GM12865 (cell line): ENCODE results near the gene CD164L2.
"Not testable (repeated sequence)": the region's sequence is repeated elsewhere in the genome, so short reads cannot be mapped to it uniquely, and the experiment has no call there.

ENCODE experiments used
- DNase-seq: peaks from one replicate; pipeline ENCODE4 v3.0.0; 2010; ENCODE audit warnings: low read depth
- H3K4me3 ChIP-seq: 2 replicates; pipeline ENCODE4 v1.5.1; 2011; ENCODE audit warnings: mild to moderate bottlenecking, low read depth, low read length, control low read depth
- CTCF ChIP-seq: IDR thresholded peaks from 2 replicates; pipeline ENCODE4 v1.5.1; 2011; ENCODE audit warnings: low read length, control low read depth, low read depth, inconsistent platforms; ENCODE audit not compliant: insufficient read depth; ENCODE audit errors: missing control alignments

The CD164L2 gene

GRCh38 chr1:27383039-27383605, at the start of gene CD164L2:
TSS of gene CD164L2 (minus strand) at chr1:27383333. CDS start at chr1:27383239, 94 bp downstream.
- DNase-seq, result no peak
- TF ChIP-seq CTCF, result no peak
- no peak within 1 kb of the TSS for H3K4me3 ChIP-seq

GRCh38 chr1:27432725-27433124, 49.6 kb upstream of the CD164L2 start:
- not testable (repeated sequence) for DNase-seq, H3K4me3 ChIP-seq

- no peak for DNase-seq
- TF ChIP-seq CTCF, result no peak
- H3K4me3 ChIP-seq, result no peak overlapping the region
Observed at GRCh38 chr1:27431601-27431940, 48.4 kb upstream of the CD164L2 start.

- no peak overlapping the region for H3K4me3 ChIP-seq
- DNase-seq, result peak; percentile 59
- no peak for TF ChIP-seq CTCF
Observed at GRCh38 chr1:27430903-27431600, 47.9 kb upstream of the CD164L2 start.

- H3K4me3 ChIP-seq, result no peak overlapping the region
- DNase-seq, result no peak
- TF ChIP-seq CTCF, result no peak
Observed at GRCh38 chr1:27429029-27429425, 45.9 kb upstream of the CD164L2 start.

GRCh38 chr1:27428316-27429028, 45.3 kb upstream of the CD164L2 start:
- no peak for TF ChIP-seq CTCF
- no peak overlapping the region for H3K4me3 ChIP-seq
- DNase-seq, result no peak

- TF ChIP-seq CTCF, result no peak
- DNase-seq, result no peak
- H3K4me3 ChIP-seq, result no peak overlapping the region
Observed at GRCh38 chr1:27427816-27428315, 44.7 kb upstream of the CD164L2 start.
